Bronchial epithelial cell (primary cell): ENCODE data around the gene FHOD3. TPM values are rescaled to one million over a fixed set of nuclear protein-coding genes. Genes with fewer than 3 reads are reported as not detected.

Source experiments
- DNase-seq: peaks from one replicate; pipeline ENCODE4 v3.0.0-alpha.2; 2010; ENCODE audit warnings: low read depth
- FAIRE-seq: peaks from 2 replicates; lab custom pipeline; 2011; peaks lifted over from hg19 to GRCh38; lab: Jason Lieb, UNC
- H3K27me3 ChIP-seq: 2 replicates; pipeline ENCODE4 v1.5.1; 2011; ENCODE audit warnings: low read length; ENCODE audit not compliant: control insufficient read depth, insufficient read depth
- H3K36me3 ChIP-seq: 2 replicates; pipeline ENCODE4 v1.5.1; 2011; ENCODE audit warnings: low read length; ENCODE audit not compliant: control insufficient read depth, insufficient read depth
- H3K4me3 ChIP-seq: 2 replicates; pipeline ENCODE4 v1.5.1; 2011; ENCODE audit warnings: mild to moderate bottlenecking, low read depth, low read length, control low read depth
- CTCF ChIP-seq: IDR thresholded peaks from 2 replicates; pipeline ENCODE4 v1.5.1; 2011; ENCODE audit warnings: mild to moderate bottlenecking, moderate library complexity, low read length, control low read depth, inconsistent platforms; ENCODE audit not compliant: insufficient read depth, severe bottlenecking
- total RNA-seq: library from RNA; depleted of rRNA; stranded (reverse); fragments of >200 nt; gene quantifications from 2 replicates; pipeline ENCODE4 v1.2.1, GENCODE V29; 2014

Gene FHOD3
- total RNA-seq, 1 donor from 2014 or later, result 15.8 TPM

- TF ChIP-seq CTCF, result no peak
- FAIRE-seq, result no peak
- no peak overlapping the region for H3K4me3 ChIP-seq
Observed at GRCh38 chr18:36427831-36428230, 130.3 kb downstream of the FHOD3 start.

GRCh38 chr18:36428431-36429029 is 131.0 kb downstream of the FHOD3 start:
- H3K27me3 ChIP-seq, result no peaks in the 10 kb centered on the region
- FAIRE-seq, result no peak
- no peaks in the 10 kb centered on the region for H3K36me3 ChIP-seq
- no peak for TF ChIP-seq CTCF
- no peak overlapping the region for H3K4me3 ChIP-seq
- no peak for DNase-seq

More at GRCh38 chr18:36427831-36428230, 130.3 kb downstream of the FHOD3 start:
- Histone ChIP-seq H3K36me3 (no peaks in the 10 kb centered on the region), H3K27me3 (no peaks in the 10 kb centered on the region)
- no peak for DNase-seq

- DNase-seq, result no peak
- no peak for TF ChIP-seq CTCF
- Histone ChIP-seq H3K4me3 (no peak overlapping the region), H3K27me3 (no peaks in the 10 kb centered on the region), H3K36me3 (no peaks in the 10 kb centered on the region)
- FAIRE-seq, result no peak
Observed at GRCh38 chr18:36432880-36433555, 135.5 kb downstream of the FHOD3 start.

GRCh38 chr18:36436387-36436786 is 138.9 kb downstream of the FHOD3 start:
- FAIRE-seq (no peak), DNase-seq (no peak)
- Histone ChIP-seq H3K36me3 (no peaks in the 10 kb centered on the region), H3K27me3 (no peaks in the 10 kb centered on the region), H3K4me3 (no peak overlapping the region)
- TF ChIP-seq CTCF, result no peak

- H3K36me3 ChIP-seq, result no peaks in the 10 kb centered on the region
Observed at GRCh38 chr18:36440614-36441013, 143.1 kb downstream of the FHOD3 start.

More at GRCh38 chr18:36440614-36441013, 143.1 kb downstream of the FHOD3 start:
- DNase-seq, result no peak
- Histone ChIP-seq H3K4me3 (no peak overlapping the region), H3K27me3 (no peaks in the 10 kb centered on the region)
- TF ChIP-seq CTCF, result no peak
- no peak for FAIRE-seq
